Activated CD4-positive, alpha-beta T cell treated with anti-CD3 and anti-CD28 coated beads, Interleukin-2, amount 50 U/mL, for 24 hours (primary cell): ENCODE measurements around the gene EML4.
"Not testable (repeated sequence)": the region's sequence is repeated elsewhere in the genome, so short reads cannot be mapped to it uniquely, and the experiment has no call there.

ENCODE experiments used
- DNase-seq, 2 donors: peaks; one replicate each; pipeline ENCODE4 v3.0.0-alpha.2; 2020; ENCODE audit warnings: low read depth in 1 of 2, low spot score in 1 of 2

EML4 gene

DNA sequence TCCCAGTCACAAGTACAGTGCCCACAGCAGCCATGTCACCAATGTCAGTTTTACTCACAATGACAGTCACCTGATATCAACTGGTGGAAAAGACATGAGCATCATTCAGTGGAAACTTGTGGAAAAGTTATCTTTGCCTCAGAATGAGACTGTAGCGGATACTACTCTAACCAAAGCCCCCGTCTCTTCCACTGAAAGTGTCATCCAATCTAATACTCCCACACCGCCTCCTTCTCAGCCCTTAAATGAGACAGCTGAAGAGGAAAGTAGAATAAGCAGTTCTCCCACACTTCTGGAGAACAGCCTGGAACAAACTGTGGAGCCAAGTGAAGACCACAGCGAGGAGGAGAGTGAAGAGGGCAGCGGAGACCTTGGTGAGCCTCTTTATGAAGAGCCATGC lies 160.6 kb downstream of the EML4 start:
- DNase-seq: no peak

DNA sequence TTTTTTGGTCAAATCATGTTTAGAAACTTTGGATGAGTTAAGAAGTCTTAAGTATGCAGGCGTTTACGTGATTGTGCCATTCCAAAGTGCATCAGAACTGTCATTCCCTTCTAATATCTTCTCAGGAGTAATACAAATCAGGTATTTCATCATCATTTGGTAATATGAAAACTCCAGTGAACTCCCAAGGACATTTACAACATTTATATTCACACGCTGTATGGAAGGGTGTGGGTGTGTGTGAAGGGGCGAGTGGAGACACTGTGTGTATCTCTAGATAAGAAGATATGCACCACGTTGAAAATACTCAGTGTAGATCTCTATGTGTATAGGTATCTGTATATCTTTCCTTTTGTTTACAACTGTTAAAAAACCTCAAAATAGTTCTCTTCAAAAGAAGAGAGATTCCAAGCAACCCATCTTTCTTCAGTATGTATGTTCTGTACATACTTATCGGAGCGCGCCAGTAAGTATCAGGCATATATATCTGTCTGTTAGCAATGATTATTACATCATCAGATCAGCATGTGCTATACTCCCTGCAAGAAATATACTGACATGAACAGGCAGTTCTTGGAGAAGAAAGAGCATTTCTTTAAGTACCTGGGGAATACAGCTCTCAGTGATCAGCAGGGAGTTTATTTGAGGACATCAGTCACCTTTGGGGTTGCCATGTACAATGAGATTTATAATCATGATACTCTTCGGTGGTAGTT lies 162.6 kb downstream of the EML4 start:
- DNase-seq: no peak

DNA sequence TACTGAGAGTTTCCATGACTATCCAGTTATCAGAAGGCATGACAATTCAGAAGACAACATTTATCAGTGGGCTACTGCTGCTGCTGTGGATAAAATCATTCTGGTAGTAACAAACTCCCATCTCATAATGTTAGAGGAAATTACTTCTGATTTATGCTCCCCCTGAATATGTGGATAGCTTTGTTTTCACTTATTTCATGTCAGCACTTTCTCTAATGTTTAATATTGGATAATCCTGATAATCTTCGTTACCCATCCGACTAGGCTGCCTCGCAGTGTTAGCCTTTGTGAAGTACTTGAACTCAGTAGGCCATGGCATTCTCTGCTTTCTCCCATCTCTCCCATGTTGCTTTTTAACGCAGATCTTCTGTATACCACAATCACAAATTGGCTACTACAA lies 163.4 kb downstream of the EML4 start:
- no peak for DNase-seq

DNA sequence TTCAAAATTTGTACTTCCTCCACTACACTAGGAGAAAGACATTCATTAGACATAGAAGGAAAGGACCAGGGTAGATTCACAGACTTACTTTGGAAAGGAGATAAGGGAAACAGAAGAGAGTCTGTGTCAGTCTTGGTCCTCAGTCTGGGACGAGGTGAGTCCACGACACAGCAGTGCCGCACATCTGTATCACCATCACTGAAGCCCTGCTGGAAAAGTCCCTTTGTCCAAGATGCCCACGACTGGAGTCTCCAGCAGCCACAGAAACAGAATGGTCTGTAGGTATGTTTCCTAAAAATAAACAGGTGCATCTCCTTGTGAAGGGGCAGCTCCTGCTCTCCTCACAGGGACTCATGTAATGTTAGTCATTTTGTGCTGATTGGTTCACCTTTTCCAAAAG lies 164.4 kb downstream of the EML4 start:
- DNase-seq: no peak

DNA sequence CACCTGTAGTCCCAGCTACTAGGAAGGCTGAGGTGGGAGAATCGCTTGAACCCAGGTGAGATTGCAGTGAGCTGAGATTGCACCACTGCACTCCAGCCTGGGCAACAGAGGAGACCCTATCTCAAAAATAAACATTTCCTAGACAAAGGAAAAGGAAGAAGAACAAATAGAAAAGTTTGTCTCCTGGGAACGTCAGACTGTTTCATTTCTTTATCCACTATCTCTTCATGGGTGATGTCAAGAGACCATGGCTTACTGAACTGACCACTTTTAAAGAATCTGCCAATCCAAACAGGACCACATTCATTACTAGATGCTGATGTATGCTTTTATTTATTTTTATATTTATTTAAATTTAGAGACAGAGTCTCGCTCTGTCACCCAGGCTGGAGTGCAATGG lies 165.1 kb downstream of the EML4 start:
- DNase-seq: no peak

DNA sequence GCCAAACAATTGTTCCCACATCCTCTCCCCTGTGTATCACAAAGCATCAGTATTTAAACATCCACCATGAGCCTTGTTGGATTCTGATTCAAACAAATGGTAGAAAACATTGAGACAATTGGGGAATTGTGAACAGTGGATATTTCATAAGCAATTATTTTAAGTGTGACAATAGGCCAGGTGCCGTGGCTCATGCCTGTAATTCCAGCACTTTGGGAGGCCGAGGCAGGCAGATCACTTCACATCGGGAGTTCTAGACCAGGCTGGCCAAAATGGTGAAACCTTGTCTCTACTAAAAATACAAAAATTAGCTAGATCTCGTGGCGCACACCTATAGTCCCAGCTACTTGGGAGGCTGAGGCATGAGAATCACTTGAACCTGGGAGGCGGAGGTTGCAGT lies 165.7 kb downstream of the EML4 start:
- not testable (repeated sequence) for DNase-seq

DNA sequence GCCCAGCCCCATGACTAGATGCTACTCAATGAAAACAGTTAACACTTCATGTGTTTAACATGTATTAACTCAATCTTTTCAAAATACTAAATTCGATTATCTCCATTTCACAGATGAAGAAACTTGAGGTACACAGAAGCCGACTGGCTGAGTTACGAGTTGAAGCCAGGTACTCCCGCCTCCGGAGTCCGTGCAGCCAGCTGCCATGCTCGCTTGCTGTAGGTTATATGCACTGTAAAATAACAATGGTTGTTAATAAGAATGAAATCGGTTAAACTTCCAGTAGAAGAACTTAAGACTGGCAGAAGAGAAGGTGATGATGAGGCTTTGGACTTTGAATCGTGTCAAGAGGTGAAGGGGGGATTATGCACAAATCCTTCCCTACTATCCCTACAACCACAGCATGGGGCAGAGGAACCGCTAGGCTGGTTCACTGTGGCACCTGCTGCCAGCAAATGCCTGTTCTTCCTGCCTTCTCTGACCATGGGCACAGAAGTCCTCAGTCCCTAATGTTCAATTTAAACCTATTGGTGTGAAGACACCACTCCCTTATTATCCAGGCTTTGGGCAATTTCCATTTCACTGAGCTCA lies 166.5 kb downstream of the EML4 start:
- DNase-seq: no peak

DNA sequence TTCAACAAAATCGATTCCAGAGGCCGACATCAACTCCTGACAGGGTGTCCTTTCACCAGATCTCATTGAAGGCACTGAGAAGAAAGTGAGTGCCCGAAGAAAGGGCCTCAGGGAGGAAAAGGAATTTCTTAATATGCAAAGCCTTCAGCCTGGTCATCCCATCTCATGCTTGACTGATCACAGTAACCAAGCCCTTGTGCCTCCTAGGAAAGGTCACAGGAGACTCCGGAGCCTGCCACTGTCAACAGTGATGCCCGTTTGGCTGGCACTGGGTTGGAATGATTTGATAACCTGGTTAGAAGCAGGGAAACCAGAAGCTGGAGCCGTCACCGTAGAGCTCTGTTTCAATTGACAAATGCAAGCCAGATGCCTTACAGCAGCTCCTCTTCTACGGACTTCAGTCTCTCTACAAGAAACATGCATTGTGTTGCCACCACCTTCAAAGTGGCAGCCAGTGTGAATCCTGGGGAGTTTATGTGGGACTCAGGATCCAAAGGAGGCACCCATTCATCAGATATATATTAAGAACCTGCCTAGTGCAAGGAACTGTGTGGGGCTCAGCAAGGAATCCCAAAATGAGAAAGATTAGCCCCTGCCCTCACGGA lies 167.3 kb downstream of the EML4 start:
- DNase-seq: no peak

DNA sequence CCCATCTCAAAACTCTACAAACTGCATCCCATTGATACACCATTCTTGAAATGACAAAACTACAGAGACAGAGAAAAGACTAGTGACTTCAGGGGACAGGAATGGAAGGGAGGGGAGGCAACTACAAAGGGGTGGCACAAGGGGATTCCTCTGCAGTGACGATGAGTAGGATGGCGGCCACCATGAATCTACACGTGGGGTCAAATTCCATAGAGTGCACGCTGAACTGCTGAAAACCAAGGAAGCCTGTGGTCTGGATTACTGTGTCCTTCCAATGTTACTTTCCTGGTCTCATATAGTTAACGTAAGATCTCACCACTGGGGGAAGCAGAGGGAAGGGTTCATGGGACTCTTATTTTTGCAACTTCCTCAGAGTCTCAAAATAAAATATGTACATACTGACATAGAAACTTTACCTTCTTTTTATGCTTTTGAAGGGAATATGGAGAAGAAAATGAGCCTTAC lies 168.2 kb downstream of the EML4 start:
- DNase-seq: no peak

DNA sequence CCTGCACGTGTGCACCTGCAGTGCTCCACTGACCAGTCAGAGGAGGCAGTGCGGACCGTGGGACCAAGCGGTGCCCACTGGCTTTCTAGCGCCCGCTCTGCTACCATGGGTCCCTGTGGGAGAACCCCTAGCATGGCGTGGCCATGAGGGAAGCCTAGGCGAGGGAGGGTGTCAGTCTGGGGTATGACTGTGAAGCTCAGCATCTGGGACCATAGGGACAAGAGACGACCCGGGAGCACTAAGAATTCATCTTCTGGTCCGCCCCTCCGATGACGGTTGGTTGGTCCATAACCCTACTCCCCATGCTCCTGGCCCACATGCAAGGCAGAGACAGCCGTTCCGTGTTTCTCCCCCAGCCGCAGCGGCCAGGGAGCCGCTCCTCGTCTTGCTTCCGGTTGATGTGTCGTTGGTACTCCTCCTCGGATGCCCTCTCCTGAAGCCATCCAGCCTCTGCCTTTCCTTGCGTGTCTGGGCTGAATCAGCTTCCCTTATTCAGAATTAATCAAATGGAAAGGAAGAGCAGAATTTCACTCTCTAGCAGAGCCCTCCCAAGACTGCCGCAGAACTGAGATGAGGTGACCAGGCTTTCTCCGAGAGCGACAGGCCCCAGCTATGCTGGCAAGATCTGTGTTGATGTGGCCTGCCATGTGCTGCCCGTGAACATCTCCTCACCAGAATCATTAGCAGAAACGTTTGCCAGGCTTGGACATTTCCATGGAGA lies 168.9 kb downstream of the EML4 start:
- no peak for DNase-seq

DNA sequence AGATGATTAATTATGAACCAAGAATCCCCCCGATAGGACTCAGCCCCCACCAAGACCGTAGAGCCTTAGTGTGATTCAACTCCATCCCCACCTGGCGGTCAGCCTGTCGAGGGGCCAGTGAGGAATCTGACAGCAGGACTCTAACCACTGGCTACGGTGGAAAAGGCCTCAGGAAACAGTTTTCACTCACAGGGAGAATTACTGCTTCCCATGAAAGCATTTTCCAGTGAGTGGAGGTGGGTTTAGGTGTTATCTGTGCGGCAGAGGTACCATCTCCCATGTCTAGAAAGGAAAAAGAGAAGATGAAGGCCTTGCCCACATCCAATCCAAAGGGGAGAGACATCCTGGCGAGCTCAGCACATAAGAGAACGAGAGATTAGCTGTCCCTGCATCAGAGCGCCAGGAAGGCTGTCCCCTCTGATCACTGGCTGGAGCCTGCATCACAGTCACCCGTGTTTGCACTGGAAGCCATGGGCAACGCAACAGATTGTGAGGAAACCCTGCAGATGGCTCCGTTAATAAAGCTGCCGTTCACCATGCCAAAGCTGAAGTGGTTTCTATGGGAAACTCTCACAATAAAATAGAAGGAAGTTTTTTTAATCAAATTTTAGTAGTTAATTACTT lies 169.5 kb downstream of the EML4 start:
- no peak for DNase-seq

DNA sequence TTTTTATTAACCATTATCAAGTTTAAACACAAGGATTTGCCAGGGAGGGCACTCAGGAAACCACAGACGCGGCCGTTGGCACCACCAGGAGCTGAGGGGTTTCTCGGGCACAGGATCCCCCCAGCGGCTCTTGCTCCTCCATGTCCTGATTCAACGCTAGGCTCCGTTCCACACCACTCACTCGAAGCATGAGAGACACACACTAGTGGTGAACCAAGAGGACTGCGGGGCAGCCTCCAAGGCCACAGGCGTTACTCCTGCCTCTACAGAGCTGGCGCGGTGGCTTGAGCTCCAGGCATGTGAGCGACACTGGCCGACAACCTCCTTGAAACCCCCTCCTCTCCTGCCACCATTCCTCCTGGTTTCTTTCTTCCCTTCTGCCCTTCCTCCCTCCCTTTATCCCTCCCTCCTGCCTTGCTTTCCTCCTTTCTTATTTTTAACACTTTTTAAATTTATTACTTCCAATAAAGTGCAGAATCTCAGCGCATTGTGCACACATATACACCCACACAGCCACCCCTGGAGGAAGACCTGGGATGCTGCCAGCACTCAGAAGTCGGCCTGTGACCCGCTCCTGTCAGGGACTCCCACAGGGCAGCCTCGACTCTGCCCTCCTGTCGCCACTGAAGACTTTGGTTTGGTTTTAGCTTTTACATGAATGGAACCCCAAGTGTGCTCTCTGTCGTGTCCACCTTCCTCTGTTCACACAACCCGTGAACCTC lies 170.2 kb downstream of the EML4 start:
- DNase-seq: no peak

DNA sequence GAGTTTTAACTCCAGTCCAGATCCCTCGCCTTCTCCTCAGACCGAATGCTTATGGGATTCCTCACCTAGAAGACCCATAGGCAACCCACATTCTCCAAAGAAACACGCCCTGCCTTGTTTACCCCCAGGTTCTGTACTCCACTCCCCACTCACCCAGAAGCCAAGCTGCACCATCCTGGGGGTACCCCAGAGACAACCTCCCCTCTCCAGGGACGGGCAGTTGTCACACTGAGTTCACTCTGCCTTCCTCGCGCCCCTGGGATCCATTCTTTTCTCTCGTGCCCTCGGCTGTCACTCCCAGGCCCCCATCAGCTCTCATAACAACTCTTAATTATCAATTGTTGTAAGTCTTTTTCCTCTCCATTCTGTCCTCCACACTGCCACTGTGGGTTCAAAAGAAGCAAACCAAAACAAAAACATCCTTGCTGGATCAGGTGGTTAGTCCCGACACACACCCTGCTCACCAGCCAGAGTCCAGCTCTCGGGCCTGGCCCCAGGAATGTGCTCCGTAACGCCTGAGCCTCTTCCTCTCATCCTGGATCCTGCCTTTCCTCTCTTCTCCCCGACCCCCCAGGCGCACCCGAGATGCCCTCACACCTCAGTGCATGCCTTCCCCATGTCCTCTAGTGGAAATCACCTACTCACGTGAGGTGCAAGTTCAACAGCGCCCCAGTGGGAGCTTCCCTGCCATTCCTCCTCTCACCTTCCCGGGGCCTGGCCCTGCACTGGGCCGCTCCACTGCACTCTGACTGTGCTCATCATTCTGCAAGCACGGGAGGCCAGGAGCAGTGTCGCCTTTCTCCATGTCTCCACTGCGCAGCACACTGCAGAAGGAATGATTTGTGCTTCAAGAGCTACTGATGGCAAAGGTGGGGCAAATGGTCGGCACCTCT lies 171.1 kb downstream of the EML4 start:
- no peak for DNase-seq

DNA sequence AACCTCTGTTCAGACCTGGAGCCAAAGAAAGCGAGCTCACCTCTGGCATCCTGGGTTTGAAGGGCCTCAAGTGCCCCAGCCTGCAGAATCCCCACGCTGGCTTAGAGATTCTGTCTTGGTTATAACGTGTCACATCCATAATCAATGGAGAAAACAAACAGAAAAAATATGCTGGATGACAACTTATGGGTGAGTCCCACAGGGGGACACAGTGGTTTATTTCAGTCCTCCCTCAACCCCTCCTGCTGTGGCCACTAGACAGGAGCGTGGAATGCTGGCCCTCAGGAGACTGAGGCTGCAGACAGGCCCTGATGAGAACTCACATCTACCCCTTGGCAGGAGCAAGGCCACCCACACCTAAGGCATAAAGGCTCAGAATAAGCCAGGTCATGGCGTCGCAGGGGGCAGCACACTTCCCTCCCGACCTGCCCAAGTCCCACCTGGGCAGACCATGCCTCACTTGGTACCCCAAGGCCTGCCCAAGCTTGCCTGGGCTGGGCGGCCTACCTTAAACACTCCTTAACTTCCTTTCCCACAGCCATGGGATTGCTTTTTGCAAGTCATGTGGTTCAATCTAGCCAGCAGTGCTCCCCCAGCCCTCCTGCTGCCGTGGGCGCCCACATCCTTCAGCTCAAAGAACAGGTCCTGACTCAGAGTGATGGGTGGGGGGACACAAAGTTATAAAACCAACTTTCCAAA lies 171.9 kb downstream of the EML4 start:
- no peak for DNase-seq

DNA sequence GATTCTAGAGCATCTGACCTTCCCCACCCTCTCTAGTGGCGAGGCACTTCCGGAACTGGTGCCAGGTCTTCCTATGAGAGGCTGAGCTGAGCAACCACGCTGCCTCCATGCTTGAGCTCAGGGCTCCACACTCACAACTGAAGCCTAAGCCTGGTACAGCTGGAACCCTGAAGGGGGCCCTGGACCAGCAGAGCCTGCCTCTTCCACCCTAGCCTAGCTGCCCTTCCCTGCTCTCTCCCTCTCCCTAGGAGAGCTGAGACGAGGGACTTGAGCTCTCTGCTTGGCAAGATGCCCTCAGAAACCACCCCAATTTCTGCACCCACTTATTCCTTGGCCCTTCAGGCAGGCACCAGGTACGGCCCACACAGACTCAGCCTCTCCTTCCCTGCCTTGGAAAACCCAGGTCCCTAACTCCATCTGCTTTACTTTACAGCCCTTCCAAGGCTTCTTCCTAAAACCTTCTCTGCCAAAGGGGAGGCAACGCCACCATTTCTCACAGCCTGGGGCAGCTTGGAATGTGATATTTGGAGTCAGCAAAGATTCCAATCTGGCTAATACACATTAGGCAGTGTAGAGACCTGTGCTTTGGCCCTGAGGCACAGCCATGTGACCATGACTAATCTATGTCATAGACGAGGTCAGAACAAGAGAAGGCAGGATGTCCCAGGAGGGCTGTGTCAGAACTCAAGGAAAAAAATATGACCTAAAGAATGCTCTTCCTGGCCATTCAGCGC lies 173.1 kb downstream of the EML4 start:
- no peak for DNase-seq

DNA sequence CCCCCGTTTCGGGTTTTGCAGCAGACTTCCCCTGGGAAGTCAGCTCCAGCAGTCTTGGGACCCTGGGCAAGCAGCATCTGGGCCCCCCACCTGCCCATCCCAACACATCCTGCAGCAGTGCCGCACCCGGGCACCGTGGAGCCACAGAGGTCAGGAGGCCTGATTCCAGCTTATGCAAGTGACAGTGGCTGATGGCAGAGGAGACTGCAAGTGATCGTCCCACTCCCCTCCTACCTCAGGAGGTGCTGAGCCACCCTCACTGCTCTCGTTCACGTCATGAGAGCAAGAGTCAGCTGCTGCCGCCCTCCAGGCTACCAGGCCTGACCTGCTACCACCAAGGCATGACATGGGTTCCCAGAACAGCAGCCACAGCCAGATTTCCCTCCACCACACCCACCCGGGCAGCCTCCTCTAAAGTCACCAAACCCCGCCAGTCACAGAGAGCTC lies 173.7 kb downstream of the EML4 start:
- no peak for DNase-seq

DNA sequence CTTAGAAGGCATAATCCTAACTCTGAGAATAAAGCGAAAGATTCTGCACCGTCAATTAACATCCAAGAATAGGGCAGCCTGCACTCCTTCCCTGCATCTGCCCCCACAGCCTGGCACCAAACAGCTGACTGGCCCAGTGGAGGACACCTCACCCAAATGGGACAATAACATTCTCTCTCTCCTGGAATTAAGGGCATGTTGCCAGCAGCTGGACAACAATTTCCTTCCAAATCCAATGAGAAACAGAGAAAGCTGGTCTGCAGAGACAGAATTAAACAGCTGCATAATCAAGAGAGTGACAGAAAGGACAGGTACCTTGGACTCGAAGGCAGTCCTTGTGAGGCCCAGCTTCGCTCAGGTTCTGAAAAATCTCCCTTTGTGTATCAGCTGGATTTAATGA lies 176.8 kb downstream of the EML4 start:
- no peak for DNase-seq

DNA sequence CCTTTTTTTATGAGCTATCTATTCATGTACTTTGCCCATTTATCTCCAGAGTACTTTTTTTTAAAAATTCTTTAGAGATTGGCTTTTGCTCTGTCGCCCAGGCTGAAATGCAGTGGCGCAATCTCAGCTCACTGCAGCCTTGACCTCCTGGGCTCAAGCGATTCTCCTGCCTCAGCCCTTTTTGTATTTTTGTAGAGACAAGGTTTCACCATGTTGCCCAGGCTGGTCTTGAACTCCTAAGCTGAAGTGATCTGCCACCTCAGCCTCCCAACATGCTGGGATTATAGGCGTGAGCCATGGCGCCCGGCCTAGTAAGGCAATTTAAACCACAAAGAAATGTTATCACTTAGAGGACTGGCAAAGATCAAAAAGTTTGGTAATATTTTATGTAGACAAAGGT lies 177.7 kb downstream of the EML4 start:
- not testable (repeated sequence) for DNase-seq

DNA sequence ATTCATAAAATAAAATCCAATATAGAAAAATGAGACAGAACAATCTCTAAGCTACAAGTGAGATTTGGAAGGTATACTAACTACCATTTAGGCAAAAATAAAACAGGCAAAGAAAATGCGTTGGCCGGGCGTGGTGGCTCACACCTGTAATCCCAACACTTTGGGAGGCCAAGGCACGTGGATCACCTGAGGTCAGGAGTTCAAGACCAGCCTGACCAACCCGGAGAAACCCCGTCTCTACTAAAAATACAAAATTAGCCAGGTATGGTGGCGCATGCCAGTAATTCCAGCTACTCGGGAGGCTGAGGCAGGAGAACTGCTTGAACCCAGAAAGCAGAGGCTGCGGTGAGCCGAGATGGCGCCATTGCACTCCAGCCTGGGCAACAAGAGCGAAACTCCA lies 178.4 kb downstream of the EML4 start:
- DNase-seq: not testable (repeated sequence)
